Measurements from ENCODE around the gene LLGL2. TPM values are rescaled to one million over a fixed set of nuclear protein-coding genes. Genes with fewer than 3 reads are reported as not detected.

Gene LLGL2
- total and polyA plus RNA-seq, 10 of the 15 experiments (the other 5 are each of a cell fraction or from before 2014, with no cell fraction given), result 0.21 to 9.9 (median 4.5) TPM

GRCh38 chr17:75617218-75617617 is 91.7 kb downstream of the LLGL2 start (continued):
- no peak for TF ChIP-seq CEBPB (IDR thresholded peaks at IDR 0.05; ENCODE audit: borderline replicate concordance in 1 of 2, low read depth in 2 of 2, low read length in 2 of 2)
- TF ChIP-seq EZH2 (IDR thresholded peaks at IDR 0.05; ENCODE audit: borderline replicate concordance, control insufficient read depth, low read depth, low read length), result no peak

- DNase-seq (ENCODE audit: low read depth, low spot score) (no peak), ATAC-seq (no peak), FAIRE-seq (no peak)
- Histone ChIP-seq H3K79me2 (ENCODE audit: control insufficient read depth, insufficient read depth, low read length) (no peaks in the 10 kb centered on the region), H3K9me3 (replicated peaks; ENCODE audit: control insufficient read depth, insufficient read depth, low read length) (no peaks in the 10 kb centered on the region), H4K20me1 (ENCODE audit: control insufficient read depth, insufficient read depth) (no peaks in the 10 kb centered on the region), H2AFZ (ENCODE audit: control insufficient read depth, low read depth, low read length) (no peak overlapping the region), H3K4me2 (ENCODE audit: control insufficient read depth, insufficient read depth) (no peak overlapping the region), H3K9ac (ENCODE audit: control insufficient read depth, insufficient read depth, low read length) (no peak overlapping the region), H3K27me3 (replicated peaks in 1 of 2; ENCODE audit: control insufficient read depth in 2 of 2, insufficient read depth in 2 of 2, low read length in 1 of 2) (no peaks in the 10 kb centered on the region), H3K4me1 (ENCODE audit: control insufficient read depth, insufficient read depth, low read length) (no peaks in the 10 kb centered on the region), H3K4me3 (no peak overlapping the region), H3K36me3 (ENCODE audit: control insufficient read depth in 2 of 2, insufficient read depth in 2 of 2, low read length in 1 of 2) (no peaks in the 10 kb centered on the region), H3K27ac (ENCODE audit: control insufficient read depth, insufficient read depth) (no peak overlapping the region)
- TF ChIP-seq MYB (IDR thresholded peaks at IDR 0.05; ENCODE audit: borderline replicate concordance, low read depth, low read length) (no peak), POLR2AphosphoS2 (IDR thresholded peaks at IDR 0.05; ENCODE audit: low read depth, low read length) (no peak), CBFB (IDR thresholded peaks at IDR 0.05; ENCODE audit: low read depth) (no peak), IRF4 (IDR thresholded peaks at IDR 0.05; ENCODE audit: low read depth, low read length) (no peak), NFIC (IDR thresholded peaks at IDR 0.05; ENCODE audit: low read depth, low read length) (no peak), STAT3 (IDR thresholded peaks at IDR 0.05; ENCODE audit: low read depth, low read length) (no peak), USF2 (IDR thresholded peaks at IDR 0.05; ENCODE audit: borderline replicate concordance, low read depth, low read length) (no peak), NRF1 (conservative IDR thresholded peaks at IDR 0.05; ENCODE audit: low read depth, low read length) (no peak), RCOR1 (conservative IDR thresholded peaks at IDR 0.05; ENCODE audit: low read depth, low read length) (no peak), ZNF622 (IDR thresholded peaks at IDR 0.05) (no peak), KLF5 (IDR thresholded peaks at IDR 0.05; ENCODE audit: partially characterized antibody) (no peak), REST (IDR thresholded peaks at IDR 0.05; ENCODE audit: low read depth, low read length) (no peak), SPI1 (IDR thresholded peaks at IDR 0.05; ENCODE audit: borderline replicate concordance, insufficient read depth, low read depth, low read length) (no peak), RELA (IDR thresholded peaks at IDR 0.05; ENCODE audit: borderline replicate concordance, partially characterized antibody) (no peak), YBX1 (IDR thresholded peaks at IDR 0.05) (no peak)
- BruUV-seq (replicated peaks), result no TSS peak
- intact Hi-C loops (cut with micrococcal nuclease; ENCODE audit: unreplicated experiment) (no loop called here), in situ Hi-C loops (cut with MboI) (no loop called here)
- ChIA-PET CTCF (interaction anchor here (1.2 to 2.2 kb wide), 4 partner anchors 14 to 132 kb away, joined by 4 to 11 read pairs (median 10); partner anchors contain the start of gene SMIM5), RAD21 (ENCODE audit: unreplicated experiment) (no interaction called here), SMC1A (ENCODE audit: uncharacterized antibody, unreplicated experiment) (no interaction called here), POLR2A (no interaction called here)
- 60% methylated on average over 11 of the region's 11 CpGs for WGBS (ENCODE audit: insufficient coverage, insufficient replicate concordance, low lambda C conversion rate, missing lambda C conversion rate)
Observed at GRCh38 chr17:75617675-75618074, 92.2 kb downstream of the LLGL2 start.
